ENCODE measurements around the gene NOVA1.
A peak's percentile ranks its signal among the peaks of the same experiment; 100 is the strongest.
"Not testable (repeated sequence)": the region's sequence is repeated elsewhere in the genome, so short reads cannot be mapped to it uniquely, and the experiment has no call there.

The NOVA1 gene, protein sequence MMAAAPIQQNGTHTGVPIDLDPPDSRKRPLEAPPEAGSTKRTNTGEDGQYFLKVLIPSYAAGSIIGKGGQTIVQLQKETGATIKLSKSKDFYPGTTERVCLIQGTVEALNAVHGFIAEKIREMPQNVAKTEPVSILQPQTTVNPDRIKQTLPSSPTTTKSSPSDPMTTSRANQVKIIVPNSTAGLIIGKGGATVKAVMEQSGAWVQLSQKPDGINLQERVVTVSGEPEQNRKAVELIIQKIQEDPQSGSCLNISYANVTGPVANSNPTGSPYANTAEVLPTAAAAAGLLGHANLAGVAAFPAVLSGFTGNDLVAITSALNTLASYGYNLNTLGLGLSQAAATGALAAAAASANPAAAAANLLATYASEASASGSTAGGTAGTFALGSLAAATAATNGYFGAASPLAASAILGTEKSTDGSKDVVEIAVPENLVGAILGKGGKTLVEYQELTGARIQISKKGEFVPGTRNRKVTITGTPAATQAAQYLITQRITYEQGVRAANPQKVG

DNA sequence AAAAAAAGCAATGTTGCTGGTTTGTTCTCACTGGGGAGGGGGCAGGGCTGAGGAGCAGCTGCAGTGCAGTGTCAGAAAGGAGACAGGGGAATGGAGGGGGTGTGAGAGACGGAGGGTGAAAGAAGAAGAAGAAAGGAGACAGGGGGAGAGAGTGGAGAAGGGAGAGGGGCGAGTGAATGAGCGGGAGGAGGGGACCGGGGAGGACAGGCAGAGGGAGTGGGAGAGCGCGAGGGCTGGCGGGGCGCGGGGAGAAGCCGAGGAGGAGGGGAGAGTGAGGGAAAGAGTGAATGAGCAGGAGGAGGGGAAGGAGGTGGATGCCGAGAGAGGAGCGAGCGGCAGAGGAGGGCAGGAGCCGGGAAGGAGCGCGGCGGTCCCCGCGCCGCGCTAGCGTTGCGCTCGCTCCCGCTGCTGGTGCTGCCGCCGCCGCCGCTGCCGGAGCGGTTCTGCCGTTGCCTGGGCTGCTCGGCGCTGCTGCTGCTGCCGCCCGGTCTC lies at the start of gene NOVA1:
TSS of gene NOVA1 (minus strand) at position 445 of the 492 bp plus-strand sequence. CDS start 597 bp downstream, outside the sequence.
- Histone ChIP-seq H3K4me3 (ENCODE audit: low read length) (peak within 1 kb of the TSS; percentile 85), H3K9ac (ENCODE audit: low read length) (peak within 1 kb of the TSS; percentile 82), H3K27ac (ENCODE audit: low read length) (peak within 1 kb of the TSS; percentile 73), H3K4me1 (ENCODE audit: control insufficient read depth, low read depth, low read length) (peaks cover 10% of the 10 kb centered on the region), H3K9me3 (ENCODE audit: control insufficient read depth, low read depth, low read length) (no peaks in the 10 kb centered on the region), H3K36me3 (ENCODE audit: control insufficient read depth, low read depth, low read length) (no peaks in the 10 kb centered on the region), H3K27me3 (ENCODE audit: control insufficient read depth, insufficient read depth, low read length) (peaks cover 13% of the 10 kb centered on the region)

DNA sequence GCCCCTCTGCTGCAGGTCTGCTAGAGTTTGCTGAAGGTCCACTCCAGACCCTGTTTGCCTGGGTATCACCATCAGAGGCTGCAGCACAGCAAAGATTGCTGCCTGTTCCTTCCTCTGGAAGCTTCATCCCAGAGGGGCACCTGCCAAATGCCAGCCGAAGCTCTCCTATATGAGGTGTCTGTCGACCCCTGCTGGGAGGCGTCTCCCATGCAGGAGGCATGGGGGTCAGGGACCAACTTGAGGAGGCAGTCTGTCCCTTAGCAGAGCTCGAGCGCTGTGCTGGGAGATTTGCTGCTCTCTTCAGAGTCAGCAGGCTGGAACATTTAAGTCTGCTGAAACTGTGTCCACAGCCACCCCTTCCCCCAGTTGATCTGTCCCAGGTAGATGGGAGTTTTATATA lies 47.2 kb upstream of the NOVA1 start:
- H3K4me3 ChIP-seq (ENCODE audit: low read length); H3K36me3 ChIP-seq (ENCODE audit: control insufficient read depth, low read depth, low read length); H3K27me3 ChIP-seq (ENCODE audit: control insufficient read depth, insufficient read depth, low read length); H3K27ac ChIP-seq (ENCODE audit: low read length); H3K9ac ChIP-seq (ENCODE audit: low read length); H3K9me3 ChIP-seq (ENCODE audit: control insufficient read depth, low read depth, low read length); H3K4me1 ChIP-seq (ENCODE audit: control insufficient read depth, low read depth, low read length): not testable (repeated sequence)

GRCh38 chr14:26636561-26636960 lies 38.7 kb upstream of the NOVA1 start:
- no peaks in the 10 kb centered on the region for H3K27me3 ChIP-seq (ENCODE audit: control insufficient read depth, insufficient read depth, low read length)
- no peak overlapping the region for H3K4me3 ChIP-seq (ENCODE audit: low read length)
- no peaks in the 10 kb centered on the region for H3K4me1 ChIP-seq (ENCODE audit: control insufficient read depth, low read depth, low read length)
- no peaks in the 10 kb centered on the region for H3K36me3 ChIP-seq (ENCODE audit: control insufficient read depth, low read depth, low read length)
- no peak overlapping the region for H3K9ac ChIP-seq (ENCODE audit: low read length)
- H3K9me3 ChIP-seq (ENCODE audit: control insufficient read depth, low read depth, low read length): no peaks in the 10 kb centered on the region
- H3K27ac ChIP-seq (ENCODE audit: low read length): no peak overlapping the region

- not testable (repeated sequence) for H3K4me1 ChIP-seq (ENCODE audit: control insufficient read depth, low read depth, low read length)
Measured at GRCh38 chr14:26634946-26635345, 37.1 kb upstream of the NOVA1 start.

GRCh38 chr14:26626256-26626655 lies 28.4 kb upstream of the NOVA1 start:
- no peaks in the 10 kb centered on the region for H3K36me3 ChIP-seq (ENCODE audit: control insufficient read depth, low read depth, low read length)
- H3K9ac ChIP-seq (ENCODE audit: low read length): no peak overlapping the region
- H3K4me1 ChIP-seq (ENCODE audit: control insufficient read depth, low read depth, low read length): no peaks in the 10 kb centered on the region
- no peak overlapping the region for H3K4me3 ChIP-seq (ENCODE audit: low read length)
- no peak overlapping the region for H3K27ac ChIP-seq (ENCODE audit: low read length)
- H3K9me3 ChIP-seq (ENCODE audit: control insufficient read depth, low read depth, low read length): no peaks in the 10 kb centered on the region
- H3K27me3 ChIP-seq (ENCODE audit: control insufficient read depth, insufficient read depth, low read length): no peaks in the 10 kb centered on the region

More at GRCh38 chr14:26634946-26635345, 37.1 kb upstream of the NOVA1 start:
- H3K27ac ChIP-seq (ENCODE audit: low read length); H3K9me3 ChIP-seq (ENCODE audit: control insufficient read depth, low read depth, low read length); H3K27me3 ChIP-seq (ENCODE audit: control insufficient read depth, insufficient read depth, low read length); H3K4me3 ChIP-seq (ENCODE audit: low read length); H3K9ac ChIP-seq (ENCODE audit: low read length); H3K36me3 ChIP-seq (ENCODE audit: control insufficient read depth, low read depth, low read length): not testable (repeated sequence)

DNA sequence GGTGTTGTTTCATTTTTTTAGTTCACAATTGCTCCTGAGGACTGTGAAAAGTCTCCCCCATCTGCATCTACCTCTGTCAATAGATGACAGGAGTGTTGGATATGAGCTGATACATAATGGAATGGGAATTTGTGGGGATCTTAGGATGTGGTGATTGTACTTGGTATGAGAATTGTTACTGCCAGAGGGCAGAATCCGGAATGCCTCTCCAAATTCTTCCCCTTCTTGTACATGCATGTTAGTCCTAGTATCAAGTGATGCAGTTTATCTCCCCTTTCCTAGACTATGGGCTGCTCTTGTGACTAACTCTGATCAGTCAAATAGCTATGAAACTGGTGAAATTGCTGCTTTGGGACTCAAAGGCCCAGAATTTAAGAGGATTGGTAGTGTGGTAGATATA lies 24.8 kb upstream of the NOVA1 start:
- no peak overlapping the region for H3K9ac ChIP-seq (ENCODE audit: low read length)
- no peaks in the 10 kb centered on the region for H3K27me3 ChIP-seq (ENCODE audit: control insufficient read depth, insufficient read depth, low read length)
- H3K4me3 ChIP-seq (ENCODE audit: low read length): no peak overlapping the region
- no peaks in the 10 kb centered on the region for H3K36me3 ChIP-seq (ENCODE audit: control insufficient read depth, low read depth, low read length)
- H3K4me1 ChIP-seq (ENCODE audit: control insufficient read depth, low read depth, low read length): no peaks in the 10 kb centered on the region
- no peaks in the 10 kb centered on the region for H3K9me3 ChIP-seq (ENCODE audit: control insufficient read depth, low read depth, low read length)
- H3K27ac ChIP-seq (ENCODE audit: low read length): no peak overlapping the region

- H3K4me3 ChIP-seq (ENCODE audit: low read length): no peak overlapping the region
- H3K27me3 ChIP-seq (ENCODE audit: control insufficient read depth, insufficient read depth, low read length): no peaks in the 10 kb centered on the region
- no peaks in the 10 kb centered on the region for H3K9me3 ChIP-seq (ENCODE audit: control insufficient read depth, low read depth, low read length)
- H3K27ac ChIP-seq (ENCODE audit: low read length): no peak overlapping the region
- H3K36me3 ChIP-seq (ENCODE audit: control insufficient read depth, low read depth, low read length): no peaks in the 10 kb centered on the region
- H3K9ac ChIP-seq (ENCODE audit: low read length): no peak overlapping the region
- no peaks in the 10 kb centered on the region for H3K4me1 ChIP-seq (ENCODE audit: control insufficient read depth, low read depth, low read length)
Measured at GRCh38 chr14:26621807-26622560, 24.2 kb upstream of the NOVA1 start.

DNA sequence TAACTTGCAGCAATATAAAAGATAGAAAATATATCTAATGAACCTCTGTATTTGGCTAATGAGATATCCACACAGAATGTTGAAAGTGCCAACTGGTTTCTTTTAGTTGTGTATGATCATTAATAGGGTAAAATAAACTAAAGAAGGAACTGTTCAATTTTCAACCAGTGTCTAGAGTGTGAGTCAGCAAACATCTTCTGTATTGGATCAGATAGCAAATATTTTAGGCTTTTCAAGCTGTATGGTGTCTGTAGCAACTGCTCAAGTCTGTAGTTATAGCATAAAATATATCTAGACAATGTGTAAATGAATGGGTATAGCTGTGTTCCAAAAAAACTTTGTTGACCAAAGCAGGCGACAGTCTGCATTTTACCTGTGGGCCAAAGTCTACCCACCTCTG lies 23.5 kb upstream of the NOVA1 start:
- Histone ChIP-seq H3K4me1 (ENCODE audit: control insufficient read depth, low read depth, low read length) (no peaks in the 10 kb centered on the region), H3K36me3 (ENCODE audit: control insufficient read depth, low read depth, low read length) (no peaks in the 10 kb centered on the region), H3K4me3 (ENCODE audit: low read length) (no peak overlapping the region), H3K9ac (ENCODE audit: low read length) (no peak overlapping the region), H3K27me3 (ENCODE audit: control insufficient read depth, insufficient read depth, low read length) (no peaks in the 10 kb centered on the region), H3K27ac (ENCODE audit: low read length) (no peak overlapping the region), H3K9me3 (ENCODE audit: control insufficient read depth, low read depth, low read length) (no peaks in the 10 kb centered on the region)

DNA sequence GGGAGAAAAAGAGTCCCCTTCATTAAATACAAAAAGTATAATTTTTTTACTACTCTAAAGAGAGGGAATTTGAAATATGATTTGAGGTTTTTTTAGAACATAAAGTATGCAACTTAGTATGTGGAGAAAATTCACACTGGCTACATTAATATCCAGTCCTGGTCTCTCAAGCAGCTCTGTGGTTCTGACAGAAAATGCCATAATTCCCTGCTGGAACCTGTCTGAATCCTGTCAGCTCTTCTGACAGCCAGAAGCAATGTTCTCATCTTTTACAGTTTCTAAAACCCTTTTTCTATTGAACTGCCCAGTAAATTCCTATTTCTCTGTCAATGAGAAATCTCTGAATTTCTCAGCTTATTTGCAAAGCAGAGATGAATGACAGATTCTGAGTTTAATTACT lies 13.4 kb upstream of the NOVA1 start:
- no peak overlapping the region for H3K9ac ChIP-seq (ENCODE audit: low read length)
- H3K36me3 ChIP-seq (ENCODE audit: control insufficient read depth, low read depth, low read length): no peaks in the 10 kb centered on the region
- H3K4me3 ChIP-seq (ENCODE audit: low read length): no peak overlapping the region
- no peak overlapping the region for H3K27ac ChIP-seq (ENCODE audit: low read length)
- no peaks in the 10 kb centered on the region for H3K4me1 ChIP-seq (ENCODE audit: control insufficient read depth, low read depth, low read length)
- H3K27me3 ChIP-seq (ENCODE audit: control insufficient read depth, insufficient read depth, low read length): no peaks in the 10 kb centered on the region
- H3K9me3 ChIP-seq (ENCODE audit: control insufficient read depth, low read depth, low read length): peaks cover 4% of the 10 kb centered on the region

DNA sequence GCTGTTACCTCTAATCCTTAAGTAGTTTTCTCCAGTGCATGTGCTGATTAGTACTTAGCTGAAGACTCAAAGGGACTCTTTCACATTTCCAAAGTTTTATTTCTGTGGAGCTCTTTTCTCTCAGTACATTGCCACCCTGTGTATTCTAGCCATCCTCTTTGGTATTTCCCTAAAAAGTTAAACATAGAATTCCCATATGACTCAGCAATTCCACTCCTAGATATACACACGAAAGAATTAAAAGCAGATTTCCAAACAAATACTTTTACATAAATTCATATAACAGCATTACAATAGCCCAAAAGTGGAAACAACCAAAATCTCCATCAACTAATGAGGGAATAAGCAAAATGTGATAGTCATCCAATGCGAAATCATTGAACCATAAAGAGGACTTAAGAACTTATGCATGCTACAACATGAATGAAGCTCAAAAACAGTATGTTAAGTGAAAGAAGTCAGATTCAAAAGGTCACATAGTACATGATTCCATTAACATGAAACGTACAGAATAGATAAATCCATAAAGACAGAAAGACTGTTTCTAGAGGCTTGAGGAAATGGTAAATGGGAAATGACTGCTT lies 9.0 kb upstream of the NOVA1 start:
- H3K4me3 ChIP-seq (ENCODE audit: low read length): no peak overlapping the region
- no peaks in the 10 kb centered on the region for H3K4me1 ChIP-seq (ENCODE audit: control insufficient read depth, low read depth, low read length)
- H3K36me3 ChIP-seq (ENCODE audit: control insufficient read depth, low read depth, low read length): no peaks in the 10 kb centered on the region
- no peaks in the 10 kb centered on the region for H3K9me3 ChIP-seq (ENCODE audit: control insufficient read depth, low read depth, low read length)
- H3K27me3 ChIP-seq (ENCODE audit: control insufficient read depth, insufficient read depth, low read length): no peaks in the 10 kb centered on the region
- H3K9ac ChIP-seq (ENCODE audit: low read length): no peak overlapping the region
- H3K27ac ChIP-seq (ENCODE audit: low read length): no peak overlapping the region

DNA sequence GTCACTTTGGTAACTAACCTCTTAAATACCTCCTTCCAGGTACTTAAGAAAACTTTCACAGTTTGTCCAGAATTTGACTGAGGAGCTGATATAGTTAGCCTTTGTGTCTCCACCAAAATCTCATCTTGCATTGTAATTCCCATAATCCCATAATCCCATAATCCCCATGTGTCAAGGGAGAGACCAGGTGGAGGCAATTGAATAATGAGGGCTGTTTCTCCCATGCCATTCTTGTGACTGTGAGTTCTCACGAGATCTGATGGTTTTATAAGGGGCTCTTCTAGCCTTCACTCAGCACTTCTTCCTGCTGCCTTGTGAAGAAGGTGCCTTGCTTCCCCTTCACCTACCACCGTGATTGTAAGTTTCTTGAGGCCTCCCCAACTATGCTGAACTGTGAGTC lies 7.8 kb upstream of the NOVA1 start:
- no peak overlapping the region for H3K27ac ChIP-seq (ENCODE audit: low read length)
- no peak overlapping the region for H3K4me3 ChIP-seq (ENCODE audit: low read length)
- no peaks in the 10 kb centered on the region for H3K36me3 ChIP-seq (ENCODE audit: control insufficient read depth, low read depth, low read length)
- no peak overlapping the region for H3K9ac ChIP-seq (ENCODE audit: low read length)
- no peaks in the 10 kb centered on the region for H3K27me3 ChIP-seq (ENCODE audit: control insufficient read depth, insufficient read depth, low read length)
- H3K9me3 ChIP-seq (ENCODE audit: control insufficient read depth, low read depth, low read length): no peaks in the 10 kb centered on the region
- H3K4me1 ChIP-seq (ENCODE audit: control insufficient read depth, low read depth, low read length): no peaks in the 10 kb centered on the region
